NCI-H526 treated with DMSO at 0.1 percent for 48 hours (cell line): Measurements from ENCODE around the gene CRACR2A.
A peak's percentile ranks its signal among the peaks of the same experiment; 100 is the strongest.

Experiments used
- DNase-seq: peaks from one replicate; lab custom pipeline; 2025; lab: John Stamatoyannopoulos, UW

CRACR2A gene

DNA sequence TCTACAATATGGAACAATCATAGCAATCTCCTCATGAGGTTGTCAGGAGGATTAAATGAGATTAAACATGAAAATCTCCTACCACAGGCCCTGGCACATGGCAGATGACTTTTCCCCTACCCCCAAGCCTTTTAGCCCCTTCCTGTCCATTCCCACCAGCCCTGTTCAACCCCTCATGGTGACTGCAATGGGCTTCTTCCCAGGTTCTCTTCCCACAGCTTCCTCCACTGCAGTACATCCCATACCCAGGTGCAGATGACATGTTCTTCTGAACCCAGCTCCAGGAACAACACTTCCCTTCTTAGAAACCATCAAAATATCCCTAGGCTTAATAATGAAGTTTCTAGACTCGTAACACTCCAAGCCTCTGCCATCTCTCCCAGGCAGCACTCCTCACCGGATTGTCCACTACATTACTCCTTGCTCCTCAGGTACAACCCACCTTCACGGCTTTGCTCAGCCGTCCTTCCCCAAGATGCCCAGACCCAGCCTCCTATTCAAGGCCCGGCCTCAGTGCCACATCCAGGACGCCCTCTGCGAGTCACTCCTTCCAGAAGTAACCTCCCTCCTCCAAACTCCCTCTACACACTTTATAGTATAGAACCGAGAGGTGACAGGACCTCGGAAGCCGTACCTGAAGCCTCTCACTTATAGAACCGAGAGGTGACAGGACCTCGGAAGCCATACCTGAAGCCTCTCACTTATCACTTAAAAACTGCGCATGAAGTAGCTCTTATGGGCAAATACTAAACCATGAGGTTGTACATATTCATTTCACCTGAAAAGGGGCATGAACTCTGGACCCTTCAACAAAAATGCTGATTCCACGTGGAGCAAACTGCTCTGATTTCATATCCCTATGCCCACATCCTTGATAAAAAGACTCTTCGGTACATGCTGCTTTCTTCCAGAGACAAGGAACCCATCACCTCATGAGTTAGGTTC is 1.5 kb downstream of the CRACR2A start:
- no peak for DNase-seq

DNA sequence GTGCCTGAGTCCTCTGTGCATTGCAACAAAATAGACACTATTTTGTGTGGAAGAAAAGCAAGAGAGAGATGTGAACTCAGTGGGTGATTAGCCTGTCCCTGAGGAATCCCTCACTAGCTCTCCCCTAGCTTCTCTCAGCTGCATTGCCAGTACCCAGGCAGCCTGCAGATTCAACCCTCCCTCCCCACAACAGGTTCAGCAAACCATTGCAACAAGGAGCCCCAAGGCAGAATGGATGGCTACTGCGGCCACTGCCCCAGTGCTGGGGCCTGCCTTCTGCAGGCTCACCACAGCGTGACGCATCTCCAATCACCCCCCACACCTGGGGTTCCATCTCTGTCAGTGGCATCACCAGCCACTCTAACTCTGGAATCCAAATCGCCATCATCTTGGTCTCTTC is 2.3 kb downstream of the CRACR2A start:
- DNase-seq: no peak

DNA sequence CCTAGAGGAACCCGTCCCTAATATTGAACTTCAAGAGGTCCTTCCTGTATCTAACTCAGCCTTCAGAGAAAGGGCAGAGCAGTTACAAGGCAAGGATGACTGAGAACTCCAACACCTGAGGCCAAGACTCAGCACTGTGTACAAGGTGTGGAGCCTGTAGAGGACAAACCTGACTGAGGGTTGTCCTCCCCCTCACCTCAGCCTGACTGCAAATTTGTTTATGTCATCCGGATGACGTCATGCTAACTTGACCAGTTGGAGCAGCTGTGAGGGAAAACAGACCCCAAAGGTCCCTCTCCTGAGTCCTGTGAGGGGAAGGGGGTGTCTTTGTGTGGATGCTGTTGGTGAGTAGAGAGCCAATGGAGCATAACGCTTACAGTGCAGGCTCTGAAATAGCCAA is 4.3 kb downstream of the CRACR2A start:
- DNase-seq: no peak

DNA sequence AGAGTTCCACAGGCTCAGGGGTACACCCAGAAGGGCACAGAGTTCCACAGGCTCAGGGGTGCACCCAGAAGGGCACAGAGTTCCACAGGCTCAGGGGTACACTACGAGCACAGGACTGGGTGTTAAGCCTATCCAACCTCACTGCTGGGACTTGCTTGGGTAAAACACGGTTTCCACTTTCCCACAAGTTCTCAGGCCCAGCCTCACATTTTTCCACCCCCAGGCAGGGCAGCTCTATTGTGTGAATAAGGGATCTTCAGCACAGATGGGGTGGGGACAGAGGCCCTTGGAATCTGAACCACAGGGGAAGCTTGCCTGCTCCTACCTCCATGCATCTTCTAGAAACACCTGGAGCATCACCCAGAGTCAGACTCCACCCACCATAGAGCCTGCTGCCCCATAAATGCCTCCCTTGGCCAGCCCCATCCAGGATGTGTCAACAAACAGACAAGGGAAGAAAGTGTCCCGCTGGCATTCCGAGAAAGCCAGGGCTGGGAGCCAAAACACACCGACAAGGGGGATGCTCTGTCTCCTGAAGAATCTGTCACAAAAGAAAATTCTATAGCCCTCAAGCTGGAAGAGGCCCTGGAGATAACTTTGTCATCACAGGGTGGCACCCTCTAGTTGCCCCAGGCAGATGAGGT is 4.8 kb downstream of the CRACR2A start:
- no peak for DNase-seq

DNA sequence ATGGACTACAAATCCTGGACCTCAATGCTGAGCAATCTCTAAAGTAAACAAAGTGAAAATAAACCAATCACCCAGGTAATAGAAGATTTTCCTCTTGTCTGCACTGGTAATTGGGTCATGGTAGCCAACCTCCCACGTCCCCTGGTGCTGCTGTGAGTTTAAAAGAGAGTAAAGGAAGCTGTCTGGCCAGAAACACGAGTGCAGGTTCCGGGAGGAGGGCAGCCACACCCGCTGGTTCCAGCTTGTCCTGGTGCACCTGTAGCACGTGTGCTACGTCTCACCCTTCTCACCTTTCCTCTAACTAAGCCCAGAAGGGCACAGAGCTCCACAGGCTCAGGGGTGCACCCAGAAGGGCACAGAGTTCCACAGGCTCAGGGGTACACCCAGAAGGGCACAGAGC is 5.4 kb downstream of the CRACR2A start:
- no peak for DNase-seq

DNA sequence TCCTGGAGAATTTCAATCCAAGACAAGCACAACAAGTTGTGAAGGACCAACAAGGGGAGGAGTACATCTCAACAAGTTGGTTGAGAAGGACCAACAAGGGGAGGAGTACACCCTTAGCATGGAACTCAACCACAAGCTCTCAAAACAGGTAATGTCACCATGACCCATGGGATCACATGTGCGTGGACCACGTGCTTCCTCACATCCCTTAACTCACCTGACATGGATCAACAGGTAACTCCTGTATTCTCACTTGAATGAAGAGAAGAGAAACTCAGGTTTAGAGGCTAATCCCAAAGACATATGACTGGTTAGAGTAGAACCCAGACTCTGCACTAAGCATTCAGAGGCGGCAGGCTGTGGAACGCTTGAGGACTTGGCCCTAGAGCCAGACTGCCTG is 6.2 kb downstream of the CRACR2A start:
- DNase-seq: no peak

DNA sequence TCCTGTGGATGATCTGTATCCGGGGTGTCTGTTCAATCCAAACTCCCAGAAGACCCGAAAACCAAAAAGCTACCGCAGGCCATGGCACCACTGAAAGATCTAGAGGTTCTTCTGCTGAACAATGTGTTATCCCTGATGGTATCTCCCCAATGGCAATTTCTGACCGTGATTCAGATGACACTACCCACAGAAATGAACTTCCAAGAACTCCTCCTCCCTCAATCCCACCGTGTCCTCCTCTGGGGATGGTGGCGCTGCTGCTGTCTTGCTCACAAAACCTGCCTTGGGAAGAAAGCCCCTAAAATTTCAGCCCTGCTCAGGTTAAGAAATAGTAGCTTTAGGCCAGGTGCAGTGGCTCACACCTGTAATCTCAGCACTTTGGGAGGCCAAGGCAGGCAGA is 7.8 kb downstream of the CRACR2A start:
- no peak for DNase-seq

DNA sequence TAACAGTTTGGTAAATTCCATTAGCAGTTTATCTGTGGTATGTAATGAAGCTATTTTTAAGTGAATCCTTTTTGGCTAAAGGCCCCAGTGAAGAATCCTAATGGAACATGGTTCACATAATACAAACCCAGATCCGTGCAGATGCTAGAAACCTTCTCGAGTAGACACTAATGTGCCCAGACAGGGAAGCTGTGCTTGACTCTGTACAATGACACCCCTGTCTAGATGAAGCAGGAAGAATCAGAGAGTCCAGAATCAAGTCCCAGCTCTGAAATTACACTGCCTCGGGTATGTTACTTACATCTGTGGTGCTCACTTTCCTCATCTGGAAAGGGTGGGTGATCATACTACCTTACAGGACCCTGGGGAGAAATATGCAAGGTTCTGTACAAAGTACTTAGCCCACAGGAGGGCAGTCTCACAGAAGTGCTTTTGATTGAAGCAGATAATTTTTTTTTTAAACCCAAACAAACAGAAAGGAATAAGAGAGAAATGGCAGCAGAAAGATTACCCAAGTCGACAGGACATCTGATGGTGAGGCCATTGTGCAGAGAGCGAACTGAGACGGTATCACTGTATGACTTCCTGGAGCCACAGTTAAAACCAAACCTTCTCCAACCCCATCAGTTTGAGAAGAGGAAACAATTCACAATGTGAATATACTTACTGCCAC is 8.5 kb downstream of the CRACR2A start:
- no peak for DNase-seq

DNA sequence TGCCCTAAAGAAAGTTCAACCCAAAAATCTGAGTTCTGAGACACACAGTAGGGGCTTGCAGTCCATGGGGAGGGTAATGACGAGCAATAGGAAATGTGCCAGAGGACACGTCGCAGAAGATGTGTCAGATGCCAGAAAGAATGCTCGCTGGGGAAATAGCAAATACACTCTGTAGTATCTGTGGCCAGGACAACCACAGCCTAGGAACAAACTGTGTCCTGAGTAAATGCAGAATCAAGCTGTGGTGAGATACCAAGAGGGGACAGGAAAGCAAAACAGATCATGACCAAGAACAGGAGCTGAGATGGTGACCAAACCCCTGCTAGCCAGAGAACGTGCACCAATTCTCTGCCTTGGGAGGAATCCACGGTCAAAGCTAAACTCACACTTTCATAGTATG is 9.1 kb downstream of the CRACR2A start:
- DNase-seq: no peak

DNA sequence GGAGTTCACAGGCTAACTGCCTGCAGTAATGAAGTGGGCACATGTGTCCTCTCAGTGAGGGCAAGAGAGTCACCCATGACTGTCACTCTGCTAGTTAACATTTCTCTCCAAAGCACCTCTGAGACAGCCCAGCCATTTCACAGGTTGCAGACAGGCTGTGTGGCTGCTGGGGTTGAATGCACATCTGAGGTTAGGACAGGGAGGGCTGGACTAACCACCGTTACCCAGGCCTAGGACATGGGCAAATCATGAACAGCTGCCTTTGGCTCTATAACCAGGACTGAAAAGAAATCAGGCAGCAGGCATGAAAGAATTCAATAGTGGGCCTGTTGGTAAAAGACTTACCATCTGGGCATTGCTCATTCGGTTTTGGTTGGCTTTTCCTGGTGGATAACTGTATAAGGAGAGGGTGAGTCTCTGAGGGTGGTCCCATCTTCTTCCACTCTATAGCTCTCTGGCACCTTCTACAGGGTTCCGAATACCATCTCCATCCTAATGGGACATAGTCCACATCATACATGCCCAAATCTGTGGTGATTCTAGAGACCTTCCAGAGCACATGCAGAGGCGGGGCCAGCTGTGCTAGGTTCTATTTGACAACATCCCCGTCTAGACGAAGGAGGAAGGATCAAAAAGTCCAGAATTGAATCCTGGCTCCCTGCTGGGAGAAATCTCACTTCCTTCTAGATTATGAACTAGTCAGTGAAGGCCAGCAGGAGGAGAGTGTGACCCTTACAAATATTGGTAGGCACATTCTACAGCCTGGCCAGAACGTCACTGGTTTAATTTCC is 10.8 kb downstream of the CRACR2A start:
- DNase-seq: no peak

DNA sequence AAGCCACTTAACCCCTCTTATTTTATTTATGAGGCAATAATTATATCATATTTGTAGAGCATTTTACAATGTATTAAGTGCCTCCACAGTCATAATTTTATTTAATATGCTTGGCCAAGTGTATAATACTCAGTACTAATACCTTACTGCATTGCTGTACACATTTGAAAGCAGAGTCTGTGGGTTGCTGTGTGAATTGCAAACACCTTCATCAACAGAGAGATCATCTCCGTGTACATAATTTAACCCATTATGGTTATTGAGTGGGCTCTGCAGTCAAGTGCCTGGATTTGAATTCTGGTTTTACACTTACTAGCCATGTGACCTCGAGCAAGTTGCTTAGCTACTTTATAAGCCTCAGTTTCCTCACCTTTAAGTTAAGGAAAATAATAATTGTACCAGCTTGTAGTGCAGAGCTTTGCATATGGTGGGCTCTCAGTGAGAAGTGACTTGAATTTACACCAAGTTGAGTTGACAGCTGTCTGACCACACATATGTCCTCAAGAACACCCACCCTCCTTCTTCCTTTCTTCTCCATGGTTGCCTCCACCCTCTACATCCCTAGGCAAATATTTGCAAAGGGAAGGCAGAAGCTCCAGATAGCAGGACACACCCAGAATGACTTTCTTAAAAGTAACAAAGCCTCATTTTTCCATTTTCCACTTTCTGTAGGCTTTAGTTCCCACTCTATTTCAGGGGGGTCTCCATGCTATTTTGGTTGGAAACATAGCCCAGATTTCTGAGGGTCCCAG is 12.3 kb downstream of the CRACR2A start:
- DNase-seq: no peak

DNA sequence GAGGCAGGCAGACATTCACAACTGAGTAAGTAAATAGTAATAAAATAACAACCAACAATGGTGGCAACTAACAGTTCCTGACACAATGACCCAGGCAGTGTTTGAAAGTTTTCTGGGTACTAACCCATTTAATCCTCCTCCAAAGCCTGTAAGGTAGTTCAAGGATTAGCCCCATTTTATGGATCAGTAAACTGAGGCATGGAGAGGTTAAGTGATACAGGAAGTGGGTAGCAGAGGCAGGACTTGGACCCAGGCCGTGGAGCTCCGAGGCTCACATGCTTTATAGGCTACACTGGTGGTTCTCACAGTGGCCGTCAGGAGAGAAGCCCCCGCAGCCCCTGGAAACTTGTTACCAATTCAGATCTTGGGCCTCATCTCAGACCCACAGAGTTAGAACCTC is 17.5 kb downstream of the CRACR2A start:
- no peak for DNase-seq

DNA sequence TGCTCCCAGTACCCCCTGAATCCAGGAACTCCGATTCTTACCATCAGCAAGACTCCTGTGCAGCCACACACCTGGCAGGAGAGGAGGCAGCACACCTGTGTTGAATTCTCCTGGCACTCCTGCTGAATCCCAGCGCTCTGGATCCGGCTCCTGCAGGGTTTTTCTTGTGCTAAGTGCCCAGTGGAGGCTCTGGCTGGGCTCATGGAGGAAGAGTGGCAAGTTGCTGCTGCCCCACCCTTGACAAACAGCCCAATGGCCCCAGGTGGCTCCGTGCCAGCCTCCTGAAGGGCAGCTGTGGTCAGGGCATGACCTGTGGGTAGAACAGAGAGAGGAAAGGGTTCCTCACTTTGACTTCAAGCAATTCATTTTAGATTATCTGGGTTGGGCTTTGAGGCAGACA is 20.0 kb downstream of the CRACR2A start:
- DNase-seq: no peak

DNA sequence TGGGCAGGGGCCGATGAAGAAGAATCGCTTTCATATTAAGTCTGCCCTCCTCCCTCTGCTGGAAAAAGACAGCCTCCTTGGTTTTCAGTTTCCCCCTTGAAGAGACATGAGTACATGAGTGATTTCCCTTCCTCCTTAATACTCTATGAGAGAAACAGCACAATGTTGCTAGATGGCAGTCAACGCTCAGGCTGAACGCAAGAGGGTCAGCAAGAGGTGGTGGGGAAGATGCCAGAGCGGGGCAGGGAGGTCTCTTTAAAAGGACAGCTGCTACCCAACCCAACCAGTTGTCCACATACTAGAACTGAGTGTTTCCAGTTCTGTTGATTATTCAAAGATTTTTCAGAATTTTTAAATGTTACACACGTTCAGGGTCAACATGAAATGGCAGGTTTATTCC is 22.8 kb downstream of the CRACR2A start:
- no peak for DNase-seq

DNA sequence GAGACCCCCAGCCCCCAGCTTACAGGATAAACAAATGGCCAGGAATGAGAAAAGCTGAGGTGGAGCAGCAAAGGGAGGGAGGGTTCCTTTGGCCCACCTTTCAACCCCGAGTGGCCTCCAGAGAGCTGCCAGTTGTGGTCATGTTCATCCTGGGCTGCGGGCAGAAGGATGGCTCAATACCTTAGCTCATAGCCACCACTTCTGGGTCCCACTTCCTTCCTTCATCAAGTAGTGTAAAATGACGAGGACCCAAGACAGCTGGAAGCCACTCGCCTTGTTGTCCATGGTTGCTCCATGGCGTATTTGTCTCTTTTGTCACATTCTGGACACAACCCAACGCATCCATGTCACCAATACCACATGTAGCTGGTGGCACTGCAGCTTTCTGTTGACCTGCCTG is 24.2 kb downstream of the CRACR2A start:
- no peak for DNase-seq

DNA sequence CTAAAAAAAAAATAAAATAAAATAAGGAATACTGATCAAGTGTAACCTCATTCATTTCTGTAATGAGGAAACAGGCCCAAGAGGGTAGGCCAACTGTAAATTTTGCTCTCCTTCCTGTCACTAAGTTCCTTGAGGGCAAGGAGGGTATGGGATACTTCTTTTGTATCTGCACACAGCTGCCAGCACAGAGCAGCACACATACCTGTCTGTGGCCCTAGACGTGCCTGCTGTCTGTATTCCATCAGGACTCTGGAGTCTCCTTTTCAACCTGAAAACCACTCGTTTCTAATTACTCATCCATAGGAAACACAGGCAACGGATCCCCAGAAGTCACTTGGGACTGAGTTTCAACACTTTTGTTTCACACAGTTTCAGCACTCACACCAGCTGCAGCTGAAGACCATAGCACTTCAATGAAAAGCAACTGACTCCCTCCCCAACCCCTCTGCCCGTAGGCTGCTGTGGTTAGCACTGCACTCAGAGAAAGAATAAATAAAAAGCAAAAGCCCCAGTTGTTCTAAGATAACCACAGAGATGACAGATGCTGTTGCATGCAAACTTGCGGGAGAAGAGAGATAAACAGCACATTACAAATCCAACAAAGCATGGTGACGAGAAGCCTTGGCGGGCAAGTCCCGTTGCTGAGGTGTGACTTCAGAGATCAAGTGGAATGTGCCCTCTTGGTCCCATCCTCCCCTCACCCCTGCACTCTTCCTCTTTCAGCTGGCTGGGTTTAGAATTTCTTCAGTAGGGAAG is 24.9 kb downstream of the CRACR2A start:
- DNase-seq: peak; percentile 8

DNA sequence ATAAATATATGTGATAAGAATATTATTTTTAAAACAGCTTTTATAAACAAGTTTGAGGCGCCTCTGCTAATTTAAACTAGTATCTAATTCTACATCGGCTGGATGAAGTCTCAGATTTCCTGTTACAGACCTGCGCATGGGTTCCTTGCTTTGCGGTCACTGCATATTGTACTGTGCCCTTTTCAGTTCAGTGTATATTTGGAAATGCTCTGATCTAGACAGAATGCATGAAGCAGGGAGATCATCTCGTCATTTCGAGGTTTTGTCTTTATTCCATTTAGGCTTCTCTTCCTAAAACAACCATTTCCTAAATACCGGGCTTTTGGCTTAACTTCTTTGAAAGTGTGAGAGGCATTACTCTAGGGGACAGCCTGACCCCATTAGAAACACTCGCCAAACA is 25.6 kb downstream of the CRACR2A start:
- no peak for DNase-seq

DNA sequence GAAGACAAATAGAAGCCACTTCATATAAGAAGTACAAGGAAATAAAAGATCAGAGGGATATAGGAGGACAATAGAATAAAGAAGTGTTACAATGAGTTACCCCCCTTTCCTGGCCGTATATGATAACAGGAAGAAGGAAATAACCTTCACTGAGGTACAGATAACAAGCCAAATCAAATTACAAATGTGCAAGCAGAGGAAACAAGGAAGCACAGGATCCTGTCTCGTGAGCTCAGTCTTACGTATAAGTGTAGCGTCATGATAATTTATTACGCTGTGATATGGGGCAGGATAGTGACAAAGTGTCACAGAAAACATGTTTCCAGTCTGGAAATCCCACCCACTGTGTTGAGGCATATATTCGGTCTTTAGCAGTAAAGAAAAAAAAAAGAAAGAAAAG is 26.5 kb downstream of the CRACR2A start:
- no peak for DNase-seq

DNA sequence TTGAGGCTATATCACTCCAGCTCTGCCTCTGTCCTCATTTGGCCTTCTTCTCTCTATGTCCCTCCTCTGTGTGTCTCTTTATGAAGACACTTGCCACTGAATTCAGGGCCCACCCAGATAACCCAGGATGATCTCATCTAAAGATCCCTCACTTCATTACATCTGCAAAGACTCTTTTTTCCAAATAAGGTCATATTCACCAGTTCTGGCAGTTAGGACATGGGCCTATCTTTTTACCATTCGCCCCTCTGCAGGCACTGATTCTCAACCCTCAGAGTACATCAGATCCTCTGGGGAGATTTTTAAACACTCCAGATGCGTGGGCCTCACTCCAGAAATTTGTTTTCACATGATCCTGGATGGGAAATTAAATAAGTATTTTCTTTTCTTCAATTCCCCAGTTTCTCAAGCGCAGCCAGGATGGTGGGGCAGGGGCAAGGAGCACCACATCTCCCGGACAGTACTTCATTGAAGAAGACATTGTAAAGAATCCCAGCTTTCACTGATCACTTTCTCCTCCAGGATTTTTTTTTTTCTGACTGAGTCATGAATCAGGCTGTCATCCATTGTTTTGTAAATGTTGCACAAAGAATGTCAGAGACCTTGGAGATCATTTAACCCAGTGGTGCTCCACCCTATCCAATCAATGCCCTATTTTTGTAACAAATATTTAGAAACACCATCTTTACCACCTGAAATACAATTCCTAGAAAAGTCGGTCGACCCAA is 27.4 kb downstream of the CRACR2A start:
- no peak for DNase-seq
